ENCODE measurements around the gene JAKMIP3.

DNA sequence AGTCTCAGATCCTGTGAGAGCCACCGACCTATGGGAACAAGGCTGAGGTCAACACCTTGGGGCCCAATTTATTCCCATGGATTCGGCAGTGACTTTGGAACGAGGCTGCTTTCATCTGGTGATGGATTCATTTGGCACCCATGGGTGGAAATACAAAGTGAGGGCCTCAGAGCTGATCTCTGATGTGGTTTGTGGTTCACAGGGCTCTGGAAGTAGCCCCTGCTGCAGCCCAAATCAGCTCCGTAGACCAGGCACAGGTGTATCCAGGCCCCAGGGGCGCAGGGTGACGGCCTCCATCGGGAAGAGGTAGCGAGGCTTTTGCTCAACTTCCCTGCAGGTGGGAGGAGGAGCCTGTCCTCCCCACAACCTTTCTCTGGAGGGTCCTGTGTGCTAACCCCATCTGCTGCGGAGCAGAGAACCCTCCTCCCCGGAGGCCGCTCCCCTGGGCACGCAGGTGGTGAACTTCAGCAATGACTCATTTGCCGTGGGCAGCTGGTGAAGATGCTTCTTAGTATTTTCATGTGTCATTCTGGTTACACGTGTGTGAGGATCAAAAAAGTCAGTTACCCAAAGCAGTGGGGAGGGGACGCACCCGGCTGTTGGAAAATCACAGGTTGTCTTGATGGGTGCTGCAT is 7.5 kb upstream of the JAKMIP3 start:
- TF ChIP-seq POLR2A (IDR thresholded peaks at IDR 0.05) = no peak
- TF ChIP-seq, protein P1, sequence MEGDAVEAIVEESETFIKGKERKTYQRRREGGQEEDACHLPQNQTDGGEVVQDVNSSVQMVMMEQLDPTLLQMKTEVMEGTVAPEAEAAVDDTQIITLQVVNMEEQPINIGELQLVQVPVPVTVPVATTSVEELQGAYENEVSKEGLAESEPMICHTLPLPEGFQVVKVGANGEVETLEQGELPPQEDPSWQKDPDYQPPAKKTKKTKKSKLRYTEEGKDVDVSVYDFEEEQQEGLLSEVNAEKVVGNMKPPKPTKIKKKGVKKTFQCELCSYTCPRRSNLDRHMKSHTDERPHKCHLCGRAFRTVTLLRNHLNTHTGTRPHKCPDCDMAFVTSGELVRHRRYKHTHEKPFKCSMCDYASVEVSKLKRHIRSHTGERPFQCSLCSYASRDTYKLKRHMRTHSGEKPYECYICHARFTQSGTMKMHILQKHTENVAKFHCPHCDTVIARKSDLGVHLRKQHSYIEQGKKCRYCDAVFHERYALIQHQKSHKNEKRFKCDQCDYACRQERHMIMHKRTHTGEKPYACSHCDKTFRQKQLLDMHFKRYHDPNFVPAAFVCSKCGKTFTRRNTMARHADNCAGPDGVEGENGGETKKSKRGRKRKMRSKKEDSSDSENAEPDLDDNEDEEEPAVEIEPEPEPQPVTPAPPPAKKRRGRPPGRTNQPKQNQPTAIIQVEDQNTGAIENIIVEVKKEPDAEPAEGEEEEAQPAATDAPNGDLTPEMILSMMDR (IDR thresholded peaks at IDR 0.05) = no peak

Measured in uterus (tissue), 2 donors.